HEK293T (cell line): ENCODE results near the gene YBX1.

Experiments used
- BHLHE40 ChIP-seq: fragments of 450-650 bp; IDR thresholded peaks from 2 replicates; pipeline ENCODE4 v1.6.1; 2016; ENCODE audit warnings: mild to moderate bottlenecking, moderate library complexity, borderline replicate concordance
- ELF4 ChIP-seq: fragments of 450-650 bp; IDR thresholded peaks from 2 replicates; pipeline ENCODE4 v1.6.1; 2017; ENCODE audit warnings: antibody characterized with exemption
- FOXK2 ChIP-seq: fragments of 450-650 bp; IDR thresholded peaks from 2 replicates; pipeline ENCODE4 v1.6.1; 2016; ENCODE audit warnings: mild to moderate bottlenecking
- FOXM1 ChIP-seq: fragments of 450-650 bp; IDR thresholded peaks from 2 replicates; pipeline ENCODE4 v1.6.1; 2017; ENCODE audit warnings: mild to moderate bottlenecking, borderline replicate concordance
- LEF1 ChIP-seq: fragments of 450-650 bp; IDR thresholded peaks from 2 replicates; pipeline ENCODE4 v1.6.1; 2017; ENCODE audit warnings: mild to moderate bottlenecking, borderline replicate concordance

GRCh38 chr1:42676534-42677087 lies 5.6 kb upstream of the YBX1 start:
- TF ChIP-seq ELF4 (no peak), FOXK2 (no peak), FOXM1 (no peak), BHLHE40 (no peak), LEF1 (no peak)
